ENCODE results near the gene ZMYM2.

GRCh38 chr13:20137875-20138274 lies 179.3 kb downstream of the ZMYM2 start:
- TF ChIP-seq CTCF (conservative IDR thresholded peaks at IDR 0.05; ENCODE audit: low read depth in 2 of 2) (no peak), POLR2AphosphoS5 (IDR thresholded peaks at IDR 0.05; ENCODE audit: low read depth) (no peak), REST (IDR thresholded peaks at IDR 0.05; ENCODE audit: unreplicated experiment) (no peak), JUNB (IDR thresholded peaks at IDR 0.05; ENCODE audit: unreplicated experiment) (no peak), EZH2phosphoT487 (IDR thresholded peaks at IDR 0.05; ENCODE audit: unreplicated experiment) (no peak)

Measured in GM23338 (cell line).